Peyer's patch (tissue), 4 donors: ENCODE measurements around the gene AIG1.

Experiments
- CTCF ChIP-seq, 6 experiments: fragments of 450-650 bp in 4 of 6; fragments of 200-600 bp in 2 of 6; sonication (generic) in 1 of 6; IDR thresholded peaks; one replicate each; pipeline ENCODE4 v1.5.1; 2017 to 2019; ENCODE audit warnings: antibody characterized with exemption in 6 of 6, mild to moderate bottlenecking in 3 of 6, moderate library complexity in 1 of 6
- POLR2A ChIP-seq, 2 donors: fragments of 450-650 bp; IDR thresholded peaks; one replicate each; pipeline ENCODE4 v1.5.1; 2017; ENCODE audit warnings: antibody characterized with exemption in 2 of 2, mild to moderate bottlenecking in 2 of 2, moderate library complexity in 2 of 2

- TF ChIP-seq CTCF (IDR thresholded peaks at IDR 0.05) (no peak), POLR2A (IDR thresholded peaks at IDR 0.05) (no peak)
Measured at GRCh38 chr6:143313163-143313562, 252.5 kb downstream of the AIG1 start.
